C4-2B (cell line): ENCODE measurements around the gene AQP6.

ENCODE experiments used
- CTCF ChIP-seq: fragments of 450-650 bp; conservative IDR thresholded peaks from 2 replicates; pipeline ENCODE4 v1.5.1; 2017; ENCODE audit warnings: mild to moderate bottlenecking
- ZFX ChIP-seq: fragments of 450-650 bp; IDR thresholded peaks from 2 replicates; pipeline ENCODE4 v1.6.1; 2017

DNA sequence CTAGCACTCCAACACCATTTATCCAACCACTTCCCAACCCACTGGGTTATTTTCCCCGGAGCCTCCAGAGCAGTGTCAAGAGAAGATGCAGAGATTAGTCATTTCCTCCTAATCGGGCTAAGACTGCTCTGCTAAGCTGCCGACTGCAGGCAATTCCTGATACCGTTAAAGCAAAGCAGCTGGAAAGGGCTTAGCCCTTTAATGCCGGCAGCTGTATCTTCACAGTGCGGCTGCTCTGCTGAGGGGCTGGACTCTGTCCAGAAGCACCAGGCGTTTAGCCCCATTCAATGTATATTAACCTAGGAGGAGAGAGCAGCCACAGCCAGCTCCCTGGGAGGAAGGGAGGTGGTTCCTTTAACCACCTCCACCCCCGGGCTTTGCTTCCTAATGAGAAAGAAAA, 11.1 kb downstream of the AQP6 start:
- TF ChIP-seq CTCF (no peak), ZFX (no peak)
